HG03469 (cell line): ENCODE data around the gene SLC12A4.
"Not testable (repeated sequence)": the region's sequence is repeated elsewhere in the genome, so short reads cannot be mapped to it uniquely, and the experiment has no call there.

Experiments
- ATAC-seq: cut with Tn5 transposase; IDR thresholded peaks from one replicate; pipeline ENCODE4 v1.9.1; 2021; ENCODE audit warnings: mild to moderate bottlenecking, moderate library complexity, moderate number of reproducible peaks; ENCODE audit not compliant: unreplicated experiment

The SLC12A4 gene

GRCh38 chr16:67988675-67989074 is 20.2 kb upstream of the SLC12A4 start:
- ATAC-seq, result no peak

GRCh38 chr16:67987460-67988160 is 19.2 kb upstream of the SLC12A4 start:
- ATAC-seq, result no peak

GRCh38 chr16:67986949-67987348 is 18.5 kb upstream of the SLC12A4 start:
- ATAC-seq, result no peak

- ATAC-seq, result no peak
Observed at GRCh38 chr16:67982011-67982696, 13.7 kb upstream of the SLC12A4 start.

GRCh38 chr16:67979955-67980678 is 11.7 kb upstream of the SLC12A4 start, which contains the start of gene DPEP3:
Gene DPEP3 (minus strand): TSS chr16:67980499. CDS start chr16:67980380, 119 bp downstream.
- ATAC-seq, result no peak

GRCh38 chr16:67977469-67978227 is 9.2 kb upstream of the SLC12A4 start:
- ATAC-seq, result no peak

GRCh38 chr16:67977005-67977404 is 8.6 kb upstream of the SLC12A4 start:
- no peak for ATAC-seq

GRCh38 chr16:67976205-67976604 is 7.8 kb upstream of the SLC12A4 start:
- ATAC-seq, result no peak

- no peak for ATAC-seq
Observed at GRCh38 chr16:67975321-67976105, 7.1 kb upstream of the SLC12A4 start.

- ATAC-seq, result not testable (repeated sequence)
Observed at GRCh38 chr16:67972285-67972684, 3.8 kb upstream of the SLC12A4 start.

GRCh38 chr16:67971111-67971510 is 2.7 kb upstream of the SLC12A4 start:
- no peak for ATAC-seq

- no peak for ATAC-seq
Observed at GRCh38 chr16:67969254-67970039, 1.0 kb upstream of the SLC12A4 start.

GRCh38 chr16:67967958-67968399 is 458 bp downstream of the SLC12A4 start:
- ATAC-seq, result peak; percentile 17

GRCh38 chr16:67967183-67967957 is 1.1 kb downstream of the SLC12A4 start:
- ATAC-seq, result no peak

- ATAC-seq, result no peak
Observed at GRCh38 chr16:67966549-67967182, 1.8 kb downstream of the SLC12A4 start.

GRCh38 chr16:67965668-67966548 is 2.5 kb downstream of the SLC12A4 start:
- ATAC-seq, result no peak

- ATAC-seq, result no peak
Observed at GRCh38 chr16:67964477-67965131, 3.8 kb downstream of the SLC12A4 start.
